Ramos (cell line): Measurements from ENCODE around the gene TFAP2A.

Experiments used
- in situ Hi-C: fragments of 300-500 bp; cut with MboI; formaldehyde crosslinking; loops from one replicate; pipeline ENCODE4 v1.14.3; 2022; ENCODE audit warnings: low sequenced_read_pairs; ENCODE audit not compliant: unreplicated experiment

Gene TFAP2A

GRCh38 chr6:10429638-10430427, 15.0 kb upstream of the TFAP2A start:
- in situ Hi-C loops, result loop anchor here (10.0 to 25.0 kb wide), 5 partner anchors 168 to 1445 kb away; no protein-coding TSS in a partner anchor

- in situ Hi-C loops, result loop anchor here (25.0 kb wide), 4 partner anchors 165 to 1190 kb away; no protein-coding TSS in a partner anchor
Observed at GRCh38 chr6:10426781-10427279, 12.0 kb upstream of the TFAP2A start.

- in situ Hi-C loops, result loop anchor here (25.0 kb wide), 4 partner anchors 164 to 1189 kb away; no protein-coding TSS in a partner anchor
Observed at GRCh38 chr6:10425975-10426780, 11.3 kb upstream of the TFAP2A start.

- in situ Hi-C loops, result loop anchor here (25.0 kb wide), 4 partner anchors 163 to 1188 kb away; no protein-coding TSS in a partner anchor
Observed at GRCh38 chr6:10425176-10425974, 10.5 kb upstream of the TFAP2A start.

GRCh38 chr6:10424040-10424439, 9.2 kb upstream of the TFAP2A start:
- in situ Hi-C loops, result no loop called here

- in situ Hi-C loops, result no loop called here
Observed at GRCh38 chr6:10422737-10423034, 7.8 kb upstream of the TFAP2A start.

GRCh38 chr6:10421921-10422736, 7.3 kb upstream of the TFAP2A start:
- in situ Hi-C loops, result no loop called here

GRCh38 chr6:10421158-10421920, 6.5 kb upstream of the TFAP2A start:
- in situ Hi-C loops, result no loop called here

- in situ Hi-C loops, result no loop called here
Observed at GRCh38 chr6:10420546-10421157, 5.8 kb upstream of the TFAP2A start.

- in situ Hi-C loops, result no loop called here
Observed at GRCh38 chr6:10419749-10420545, 5.1 kb upstream of the TFAP2A start.

- in situ Hi-C loops, result no loop called here
Observed at GRCh38 chr6:10418862-10419748, 4.2 kb upstream of the TFAP2A start.

- in situ Hi-C loops, result no loop called here
Observed at GRCh38 chr6:10418361-10418861, 3.5 kb upstream of the TFAP2A start.

- in situ Hi-C loops, result no loop called here
Observed at GRCh38 chr6:10417681-10418104, 2.8 kb upstream of the TFAP2A start.

GRCh38 chr6:10416863-10417641, 2.2 kb upstream of the TFAP2A start:
- in situ Hi-C loops, result no loop called here

GRCh38 chr6:10416516-10416862, 1.6 kb upstream of the TFAP2A start:
- in situ Hi-C loops, result no loop called here
